SK-N-SH (cell line): ENCODE results near the gene ARL4D. TPM values are rescaled to one million over a fixed set of nuclear protein-coding genes. Genes with fewer than 3 reads are reported as not detected.

Source experiments
- CTCF ChIA-PET: fragments of 300-600, 350-600 bp; formaldehyde crosslinking; extraction: SDS; loops from one replicate; lab custom pipeline; 2021; lab: Yijun Ruan, JAX
- POLR2A ChIA-PET: fragments of 350-600 bp; sonication (Branson Sonifier 250); formaldehyde crosslinking; extraction: SDS; loops from one replicate; lab custom pipeline; 2020; ENCODE audit warnings: antibody characterized with exemption, inconsistent platforms; lab: Yijun Ruan, JAX
- DNase-seq: peaks from one replicate; pipeline ENCODE4 v3.0.0; 2012
- H2AFZ ChIP-seq: fragments of 200-600 bp; sonication (generic); 2 replicates; pipeline ENCODE4 v1.8.1; 2016; ENCODE audit warnings: antibody characterized with exemption, mild to moderate bottlenecking, low read depth
- H3F3A ChIP-seq: fragments of 200-600 bp; sonication (generic); replicated peaks from 2 replicates; pipeline ENCODE3; 2016; ENCODE audit warnings: antibody characterized with exemption, mild to moderate bottlenecking; ENCODE audit not compliant: insufficient read depth
- H3K27ac ChIP-seq, 2 experiments: fragments of 200-500 bp in 1 of 2; fragments of 200-600 bp in 1 of 2; sonication (Bioruptor generic) in 1 of 2; sonication (generic), shearing (Covaris generic) in 1 of 2; 2 replicates each; pipeline versions ENCODE4 v1.5.1 to v1.6.1; 2014 to 2016; ENCODE audit warnings: low read depth in 2 of 2, inconsistent platforms in 1 of 2, low read length in 1 of 2, mild to moderate bottlenecking in 1 of 2, mixed read lengths in 1 of 2
- H3K27me3 ChIP-seq: fragments of 200-600 bp; sonication (generic), shearing (Covaris generic); 2 replicates; pipeline ENCODE4 v1.6.1; 2016; ENCODE audit warnings: mixed run types; ENCODE audit not compliant: insufficient read depth
- H3K36me3 ChIP-seq, 2 experiments: fragments of 200-500 bp in 1 of 2; fragments of 200-600 bp in 1 of 2; sonication (Bioruptor generic) in 1 of 2; sonication (generic) in 1 of 2; replicated peaks in 1 of 2; 2 replicates each; pipeline versions ENCODE3 to v1.5.1; 2014 to 2016; ENCODE audit warnings: low read length in 1 of 2, mild to moderate bottlenecking in 1 of 2; ENCODE audit not compliant: insufficient read depth in 2 of 2, control insufficient read depth in 1 of 2
- H3K4me1 ChIP-seq, 2 experiments: fragments of 200-500 bp in 1 of 2; fragments of 200-600 bp in 1 of 2; sonication (Bioruptor generic) in 1 of 2; sonication (generic), shearing (Covaris generic) in 1 of 2; 2 replicates each; pipeline versions ENCODE4 v1.5.1 to v1.6.1; 2014 to 2016; ENCODE audit warnings: low read depth in 1 of 2, low read length in 1 of 2, mixed run types in 1 of 2; ENCODE audit not compliant: insufficient read depth in 2 of 2, control insufficient read depth in 1 of 2
- H3K4me2 ChIP-seq: fragments of 200-600 bp; sonication (generic), shearing (Covaris generic); 2 replicates; pipeline ENCODE4 v1.6.1; 2017; ENCODE audit warnings: mixed run types
- H3K4me3 ChIP-seq, 2 experiments: fragments of 200-500 bp in 1 of 2; fragments of 200-600 bp in 1 of 2; sonication (Bioruptor generic) in 1 of 2; sonication (generic), shearing (Covaris generic) in 1 of 2; 2 replicates each; pipeline versions ENCODE4 v1.5.1 to v1.8.1; 2014 to 2016; ENCODE audit warnings: low read depth in 2 of 2, inconsistent platforms in 1 of 2, low read length in 1 of 2, mild to moderate bottlenecking in 1 of 2, mixed read lengths in 1 of 2, moderate library complexity in 1 of 2
- H3K79me2 ChIP-seq: fragments of 200-600 bp; sonication (generic); 2 replicates; pipeline ENCODE4 v1.8.1; 2017; ENCODE audit warnings: mild to moderate bottlenecking; ENCODE audit not compliant: insufficient read depth
- H3K9ac ChIP-seq: fragments of 200-600 bp; sonication (generic); 2 replicates; pipeline ENCODE4 v1.6.1; 2017; ENCODE audit warnings: mixed run types
- H3K9me2 ChIP-seq: fragments of 200-600 bp; sonication (generic); 2 replicates; pipeline ENCODE4 v1.6.1; 2017; ENCODE audit warnings: mixed run types
- H3K9me3 ChIP-seq: fragments of 200-600 bp; sonication (generic); 2 replicates; pipeline ENCODE4 v1.6.1; 2017; ENCODE audit warnings: mixed run types, mild to moderate bottlenecking, moderate library complexity
- H4K20me1 ChIP-seq: fragments of 200-600 bp; sonication (generic); 2 replicates; pipeline ENCODE4 v1.6.1; 2017; ENCODE audit warnings: mild to moderate bottlenecking, mixed run types; ENCODE audit not compliant: insufficient read depth
- CHD2 ChIP-seq: fragments of 150-350 bp; IDR thresholded peaks from 2 replicates; pipeline ENCODE4 v1.6.1; 2018; ENCODE audit warnings: low read length; ENCODE audit not compliant: partially characterized antibody
- ELF1 ChIP-seq: IDR thresholded peaks from 2 replicates; pipeline ENCODE4 v1.4.0; 2012
- EZH2phosphoT487 ChIP-seq: fragments of 200-600 bp; sonication (generic); IDR thresholded peaks from 2 replicates; pipeline ENCODE4 v1.6.1; 2017; ENCODE audit warnings: low read depth, mixed run types, mild to moderate bottlenecking, antibody characterized with exemption, moderate library complexity, borderline replicate concordance
- FOSL2 ChIP-seq: IDR thresholded peaks from 2 replicates; pipeline ENCODE4 v1.4.0; 2012; ENCODE audit warnings: low read depth, mild to moderate bottlenecking, moderate library complexity, borderline replicate concordance
- FOXJ3 ChIP-seq: sonication (generic); formaldehyde crosslinking; IDR thresholded peaks from 2 replicates; pipeline ENCODE4 v1.5.1; 2020; ENCODE audit warnings: mild to moderate bottlenecking, missing genetic modification reagents
- FOXM1 ChIP-seq: IDR thresholded peaks from 2 replicates; pipeline ENCODE4 v1.4.0; 2012; ENCODE audit warnings: low read depth, mild to moderate bottlenecking
- GABPA ChIP-seq: IDR thresholded peaks from 2 replicates; pipeline ENCODE4 v1.4.0; 2012; ENCODE audit warnings: low read depth, mild to moderate bottlenecking
- GATA2 ChIP-seq: sonication (generic); formaldehyde crosslinking; IDR thresholded peaks from 2 replicates; pipeline ENCODE4 v1.5.0; 2020; ENCODE audit warnings: mild to moderate bottlenecking, missing genetic modification reagents
- IRF3 ChIP-seq: fragments of 150-350 bp; IDR thresholded peaks from 2 replicates; pipeline ENCODE4 v1.6.1; 2016; ENCODE audit warnings: mild to moderate bottlenecking, low read depth, low read length
- JUND ChIP-seq: IDR thresholded peaks from 2 replicates; pipeline ENCODE4 v1.4.0; 2012
- MXI1 ChIP-seq: IDR thresholded peaks from 2 replicates; pipeline ENCODE4 v1.6.1; 2012; ENCODE audit warnings: mild to moderate bottlenecking, low read depth, low read length, improper control_type of control experiment
- NFIC ChIP-seq: IDR thresholded peaks from 2 replicates; pipeline ENCODE4 v1.4.0; 2012; ENCODE audit warnings: borderline replicate concordance
- NRF1 ChIP-seq: IDR thresholded peaks from 2 replicates; pipeline ENCODE4 v1.6.1; 2012; ENCODE audit warnings: low read depth, mild to moderate bottlenecking, low read length
- PBX3 ChIP-seq: IDR thresholded peaks from 2 replicates; pipeline ENCODE4; 2012
- POLR2AphosphoS5 ChIP-seq: IDR thresholded peaks from 2 replicates; pipeline ENCODE4 v1.6.1; 2012; ENCODE audit warnings: low read depth, low read length
- RAD21 ChIP-seq: IDR thresholded peaks from 2 replicates; pipeline ENCODE4 v1.6.1; 2012; ENCODE audit warnings: mild to moderate bottlenecking, low read length
- RCOR1 ChIP-seq: fragments of 150-350 bp; IDR thresholded peaks from 2 replicates; pipeline ENCODE4 v1.6.1; 2017; ENCODE audit warnings: antibody characterized with exemption, low read length
- RFX5 ChIP-seq: IDR thresholded peaks from 2 replicates; pipeline ENCODE4 v1.6.1; 2012; ENCODE audit warnings: mild to moderate bottlenecking, improper control_type of control experiment, low read length
- RXRA ChIP-seq: IDR thresholded peaks from 2 replicates; pipeline ENCODE4 v1.4.0; 2012; ENCODE audit warnings: low read depth, mild to moderate bottlenecking, borderline replicate concordance
- SIN3A ChIP-seq: IDR thresholded peaks from 2 replicates; pipeline ENCODE4 v1.6.1; 2012; ENCODE audit warnings: low read depth, mild to moderate bottlenecking, low read length, moderate library complexity, borderline replicate concordance
- SMC3 ChIP-seq: IDR thresholded peaks from 2 replicates; pipeline ENCODE4 v1.6.1; 2012; ENCODE audit warnings: low read depth, low read length, improper control_type of control experiment
- TAF1 ChIP-seq: IDR thresholded peaks from 2 replicates; pipeline ENCODE4 v1.6.1; 2012; ENCODE audit warnings: low read depth, mild to moderate bottlenecking, low read length, moderate library complexity, borderline replicate concordance
- TEAD4 ChIP-seq: IDR thresholded peaks from 2 replicates; pipeline ENCODE4 v1.4.0; 2012; ENCODE audit warnings: mild to moderate bottlenecking, borderline replicate concordance; ENCODE audit not compliant: insufficient read depth
- YY1 ChIP-seq: IDR thresholded peaks from 2 replicates; pipeline ENCODE4 v1.4.0; 2012; ENCODE audit warnings: low read depth, mild to moderate bottlenecking
- WGBS: methylation state at CpG from one replicate; pipeline ENCODE4 v1.1.6; 2017; ENCODE audit warnings: low lambda C conversion rate; 5-methylcytosine and 5-hydroxymethylcytosine counted together
- polyA plus RNA-seq, 3 experiments: library from polyadenylated mRNA; depleted of rRNA; stranded (reverse); fragments of >200 nt; gene quantifications; 2 replicates each; pipeline ENCODE4 v1.2.3, GENCODE V29; 2012
- TF ChIP-seq, protein P1 (sequence below): IDR thresholded peaks from 2 replicates; pipeline ENCODE4 v1.6.1; 2012; ENCODE audit warnings: mild to moderate bottlenecking, low read depth, low read length, moderate library complexity
- TF ChIP-seq, protein P2 (sequence below): IDR thresholded peaks from 2 replicates; pipeline ENCODE4 v1.4.0; 2012; ENCODE audit warnings: low read depth

Gene ARL4D, protein sequence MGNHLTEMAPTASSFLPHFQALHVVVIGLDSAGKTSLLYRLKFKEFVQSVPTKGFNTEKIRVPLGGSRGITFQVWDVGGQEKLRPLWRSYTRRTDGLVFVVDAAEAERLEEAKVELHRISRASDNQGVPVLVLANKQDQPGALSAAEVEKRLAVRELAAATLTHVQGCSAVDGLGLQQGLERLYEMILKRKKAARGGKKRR
- 22.7 and 29.5 TPM in 2 replicates for polyA plus RNA-seq (2012; rRNA removed)
- polyA plus RNA-seq (2012; cell fraction: cytosol; rRNA removed): 16.4 and 17.8 TPM in 2 replicates
- polyA plus RNA-seq (2012; cell fraction: nucleus; rRNA removed): 25.7 and 35.5 TPM in 2 replicates

- Histone ChIP-seq H3K4me1 (peaks cover 4 to 22% of the 10 kb centered on the region in 2 experiments; a peak in 1 of 4 replicates), H3K4me3 (peak within 1 kb of the TSS; percentile 72 to 78), H3K9me3 (no peaks in the 10 kb centered on the region), H3K79me2 (peaks cover 47% of the 10 kb centered on the region), H3K27me3 (no peaks in the 10 kb centered on the region), H2AFZ (peak within 1 kb of the TSS; percentile 92), H3K9ac (peak within 1 kb of the TSS; percentile 91), H3K36me3 (peaks cover 0 to 4% of the 10 kb centered on the region in 2 experiments), H3K27ac (peak within 1 kb of the TSS; percentile 52 to 78; a peak in 3 of 4 replicates), H3K9me2 (no peaks in the 10 kb centered on the region), H3K4me2 (peak within 1 kb of the TSS; percentile 89), H3F3A (peaks cover 20% of the 10 kb centered on the region), H4K20me1 (no peaks in the 10 kb centered on the region)
- ChIA-PET CTCF (interaction anchor here (1.4 to 12.4 kb wide), 6 partner anchors 11 to 178 kb away, joined by 3 to 430 read pairs (median 5); partner anchors contain the start of gene DHX8), POLR2A (interaction anchor here (0.5 to 4.0 kb wide), 15 partner anchors 10 to 112 kb away, joined by 3 to 29 read pairs (median 4); partner anchors contain the start of gene DHX8)
- WGBS: under 1% methylated on average over 29 of the region's 64 CpGs
- TF ChIP-seq GATA2 (CRISPR knock-in tag) (no peak), TEAD4 (no peak), RFX5 (peak; percentile 54; the same call in 1 of the 2 replicates), RCOR1 (0 out of 2 replicates have a peak, but pooled peaks have one; percentile 16), MXI1 (0 out of 2 replicates have a peak, but pooled peaks have one; percentile 37), IRF3 (no peak), RAD21 (no peak), PBX3 (no peak), CHD2 (peak; percentile 41), NFIC (no peak), FOXJ3 (CRISPR knock-in tag) (0 out of 2 replicates have a peak, but pooled peaks have one; percentile 55), POLR2AphosphoS5 (peak; percentile 100), JUND (no peak), TAF1 (peak; percentile 94), GABPA (no peak), FOXM1 (no peak), SIN3A (peak; percentile 87; the same call in 1 of the 2 replicates), FOSL2 (no peak), RXRA (no peak), EZH2phosphoT487 (no peak), ELF1 (no peak), NRF1 (no peak), YY1 (no peak), SMC3 (peak; percentile 10; the same call in 1 of the 2 replicates)
- TF ChIP-seq, protein P1, sequence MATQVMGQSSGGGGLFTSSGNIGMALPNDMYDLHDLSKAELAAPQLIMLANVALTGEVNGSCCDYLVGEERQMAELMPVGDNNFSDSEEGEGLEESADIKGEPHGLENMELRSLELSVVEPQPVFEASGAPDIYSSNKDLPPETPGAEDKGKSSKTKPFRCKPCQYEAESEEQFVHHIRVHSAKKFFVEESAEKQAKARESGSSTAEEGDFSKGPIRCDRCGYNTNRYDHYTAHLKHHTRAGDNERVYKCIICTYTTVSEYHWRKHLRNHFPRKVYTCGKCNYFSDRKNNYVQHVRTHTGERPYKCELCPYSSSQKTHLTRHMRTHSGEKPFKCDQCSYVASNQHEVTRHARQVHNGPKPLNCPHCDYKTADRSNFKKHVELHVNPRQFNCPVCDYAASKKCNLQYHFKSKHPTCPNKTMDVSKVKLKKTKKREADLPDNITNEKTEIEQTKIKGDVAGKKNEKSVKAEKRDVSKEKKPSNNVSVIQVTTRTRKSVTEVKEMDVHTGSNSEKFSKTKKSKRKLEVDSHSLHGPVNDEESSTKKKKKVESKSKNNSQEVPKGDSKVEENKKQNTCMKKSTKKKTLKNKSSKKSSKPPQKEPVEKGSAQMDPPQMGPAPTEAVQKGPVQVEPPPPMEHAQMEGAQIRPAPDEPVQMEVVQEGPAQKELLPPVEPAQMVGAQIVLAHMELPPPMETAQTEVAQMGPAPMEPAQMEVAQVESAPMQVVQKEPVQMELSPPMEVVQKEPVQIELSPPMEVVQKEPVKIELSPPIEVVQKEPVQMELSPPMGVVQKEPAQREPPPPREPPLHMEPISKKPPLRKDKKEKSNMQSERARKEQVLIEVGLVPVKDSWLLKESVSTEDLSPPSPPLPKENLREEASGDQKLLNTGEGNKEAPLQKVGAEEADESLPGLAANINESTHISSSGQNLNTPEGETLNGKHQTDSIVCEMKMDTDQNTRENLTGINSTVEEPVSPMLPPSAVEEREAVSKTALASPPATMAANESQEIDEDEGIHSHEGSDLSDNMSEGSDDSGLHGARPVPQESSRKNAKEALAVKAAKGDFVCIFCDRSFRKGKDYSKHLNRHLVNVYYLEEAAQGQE: peak; percentile 66
- TF ChIP-seq, protein P2, sequence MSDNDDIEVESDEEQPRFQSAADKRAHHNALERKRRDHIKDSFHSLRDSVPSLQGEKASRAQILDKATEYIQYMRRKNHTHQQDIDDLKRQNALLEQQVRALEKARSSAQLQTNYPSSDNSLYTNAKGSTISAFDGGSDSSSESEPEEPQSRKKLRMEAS: 0 out of 2 replicates have a peak, but pooled peaks have one; percentile 30
- peak; percentile 92 for DNase-seq
These were observed at the start of gene ARL4D for GRCh38 chr17:43398724-43399595. Gene ARL4D (plus strand): TSS chr17:43398993. CDS start chr17:43399733, 740 bp downstream.
